ENCODE results near the gene CCDC73. TPM values are rescaled to one million over a fixed set of nuclear protein-coding genes. Genes with fewer than 3 reads are reported as not detected.
A peak's percentile ranks its signal among the peaks of the same experiment; 100 is the strongest.
"Not testable (repeated sequence)": the region's sequence is repeated elsewhere in the genome, so short reads cannot be mapped to it uniquely, and the experiment has no call there.

The CCDC73 gene
- total and polyA plus RNA-seq, 4 donors: 0.02 to 0.50 (median 0.33) TPM

DNA sequence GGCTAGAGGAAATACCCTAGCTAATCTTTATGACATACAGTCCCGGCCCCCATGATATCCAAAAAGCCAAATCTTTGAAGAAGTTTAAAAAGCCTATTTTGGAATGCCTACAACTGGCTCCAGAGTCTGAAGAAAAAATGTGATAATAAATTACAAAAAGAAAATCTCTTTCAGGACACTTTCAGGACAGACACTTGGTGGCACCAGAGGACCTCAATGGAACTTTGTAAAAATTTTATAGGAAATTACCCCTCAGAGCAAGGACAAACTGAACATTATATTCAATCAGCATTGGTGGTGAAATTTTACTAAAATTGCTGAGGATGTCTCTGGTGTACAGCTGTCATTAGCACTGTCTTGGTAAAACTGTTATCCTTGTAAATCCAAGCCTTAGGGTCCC is 81.0 kb downstream of the CCDC73 start:
- Histone ChIP-seq H3K9me3 (ENCODE audit: control insufficient read depth in 4 of 4, low read length in 3 of 4) (no peaks in the 10 kb centered on the region), H3K9ac (ENCODE audit: low read depth in 1 of 2, low read length in 2 of 2) (no peak overlapping the region), H3K36me3 (ENCODE audit: control insufficient read depth in 4 of 4, insufficient read depth in 3 of 4, low read depth in 1 of 4, low read length in 3 of 4) (no peaks in the 10 kb centered on the region), H3K27ac (ENCODE audit: low read depth in 1 of 2, low read length in 2 of 2) (no peak overlapping the region), H3K4me1 (ENCODE audit: control insufficient read depth in 4 of 4, insufficient read depth in 4 of 4, low read length in 3 of 4) (peaks cover 0 to 7% (median 1%) of the 10 kb centered on the region in 4 donors), H3K4me3 (ENCODE audit: low read depth in 1 of 3, low read length in 3 of 3) (no peak overlapping the region), H3K27me3 (ENCODE audit: control insufficient read depth in 4 of 4, insufficient read depth in 4 of 4, low read length in 3 of 4) (no peaks in the 10 kb centered on the region)
- 40% methylated on average over 1 of the region's 1 CpG for WGBS
- TF ChIP-seq, protein P1, sequence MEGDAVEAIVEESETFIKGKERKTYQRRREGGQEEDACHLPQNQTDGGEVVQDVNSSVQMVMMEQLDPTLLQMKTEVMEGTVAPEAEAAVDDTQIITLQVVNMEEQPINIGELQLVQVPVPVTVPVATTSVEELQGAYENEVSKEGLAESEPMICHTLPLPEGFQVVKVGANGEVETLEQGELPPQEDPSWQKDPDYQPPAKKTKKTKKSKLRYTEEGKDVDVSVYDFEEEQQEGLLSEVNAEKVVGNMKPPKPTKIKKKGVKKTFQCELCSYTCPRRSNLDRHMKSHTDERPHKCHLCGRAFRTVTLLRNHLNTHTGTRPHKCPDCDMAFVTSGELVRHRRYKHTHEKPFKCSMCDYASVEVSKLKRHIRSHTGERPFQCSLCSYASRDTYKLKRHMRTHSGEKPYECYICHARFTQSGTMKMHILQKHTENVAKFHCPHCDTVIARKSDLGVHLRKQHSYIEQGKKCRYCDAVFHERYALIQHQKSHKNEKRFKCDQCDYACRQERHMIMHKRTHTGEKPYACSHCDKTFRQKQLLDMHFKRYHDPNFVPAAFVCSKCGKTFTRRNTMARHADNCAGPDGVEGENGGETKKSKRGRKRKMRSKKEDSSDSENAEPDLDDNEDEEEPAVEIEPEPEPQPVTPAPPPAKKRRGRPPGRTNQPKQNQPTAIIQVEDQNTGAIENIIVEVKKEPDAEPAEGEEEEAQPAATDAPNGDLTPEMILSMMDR (IDR thresholded peaks at IDR 0.05; ENCODE audit: low read depth, low read length, missing input control): peak; percentile 31
- TF ChIP-seq RXRA (IDR thresholded peaks at IDR 0.05): no peak
- TF ChIP-seq JUND (IDR thresholded peaks at IDR 0.05): no peak
- TF ChIP-seq RAD21 (IDR thresholded peaks at IDR 0.05): peak; percentile 65 to 69
- no peak for DNase-seq (ENCODE audit: low spot score)

DNA sequence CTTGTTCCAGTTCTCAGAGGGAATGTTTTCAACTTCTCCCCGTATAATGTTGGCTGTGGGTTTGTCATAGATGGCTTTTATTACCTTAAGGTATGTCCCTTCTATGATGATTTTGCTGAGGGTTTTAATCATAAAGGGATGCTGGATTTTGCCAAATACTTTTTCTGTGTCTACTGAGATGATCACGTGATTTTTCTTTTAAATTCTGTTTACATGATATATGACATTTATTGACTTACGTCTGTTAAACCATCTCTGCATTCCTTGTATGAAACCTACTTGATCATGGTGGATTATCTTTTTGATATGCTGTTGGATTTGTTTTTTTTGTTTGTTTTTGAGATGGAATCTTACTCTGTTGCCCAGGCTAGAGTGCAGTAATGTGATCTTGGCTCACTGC is 85.5 kb downstream of the CCDC73 start:
- H3K9me3 ChIP-seq (ENCODE audit: control insufficient read depth in 4 of 4, low read length in 3 of 4): peaks cover 3 to 12% (median 8%) of the 10 kb centered on the region in 4 donors
- H3K27ac ChIP-seq (ENCODE audit: low read depth in 1 of 2, low read length in 2 of 2); H3K27me3 ChIP-seq (ENCODE audit: control insufficient read depth in 4 of 4, insufficient read depth in 4 of 4, low read length in 3 of 4); H3K4me1 ChIP-seq (ENCODE audit: control insufficient read depth in 4 of 4, insufficient read depth in 4 of 4, low read length in 3 of 4); H3K4me3 ChIP-seq (ENCODE audit: low read depth in 1 of 3, low read length in 3 of 3); DNase-seq (ENCODE audit: low spot score); H3K9ac ChIP-seq (ENCODE audit: low read depth in 1 of 2, low read length in 2 of 2); H3K36me3 ChIP-seq (ENCODE audit: control insufficient read depth in 4 of 4, insufficient read depth in 3 of 4, low read depth in 1 of 4, low read length in 3 of 4): not testable (repeated sequence)
- WGBS: 88% methylated on average over 3 of the region's 3 CpGs

DNA sequence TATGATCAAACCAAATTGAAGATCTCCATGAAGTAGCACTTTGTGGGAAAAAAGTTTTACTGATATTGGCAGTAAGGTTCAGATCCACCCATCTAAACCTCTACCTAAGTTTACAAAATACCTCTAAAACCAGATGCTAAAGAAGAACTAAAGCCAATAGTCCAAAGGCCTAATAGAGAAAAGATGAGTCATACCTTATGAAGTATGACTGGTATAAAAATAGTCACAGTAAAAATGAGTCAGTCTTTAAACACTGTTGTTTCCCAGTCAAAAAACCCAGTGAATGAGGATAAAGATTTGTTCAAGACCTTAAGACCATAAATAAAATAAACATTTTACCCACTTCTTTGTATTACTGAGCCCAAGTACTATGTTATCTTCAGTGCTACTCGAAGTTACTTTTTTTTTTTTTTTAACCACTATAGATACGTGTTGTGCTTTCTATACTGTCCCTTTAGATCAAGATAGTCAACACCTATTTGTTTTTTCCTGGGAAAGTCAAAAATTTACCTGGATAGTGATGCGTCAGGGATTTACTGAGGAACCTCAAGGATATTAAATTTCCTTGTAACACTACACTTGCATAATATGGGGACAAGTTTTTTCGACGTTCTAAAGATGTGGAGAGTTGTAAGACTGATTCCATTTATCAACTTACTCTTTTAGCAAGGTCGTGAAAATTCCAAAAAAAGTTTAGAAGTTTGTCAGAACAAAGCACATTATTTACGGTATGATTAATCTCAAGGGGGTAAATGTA is 87.3 kb downstream of the CCDC73 start:
- Histone ChIP-seq H3K27ac (ENCODE audit: low read depth in 1 of 2, low read length in 2 of 2) (no peak overlapping the region), H3K4me1 (ENCODE audit: control insufficient read depth in 4 of 4, insufficient read depth in 4 of 4, low read length in 3 of 4) (no peaks in the 10 kb centered on the region), H3K9me3 (ENCODE audit: control insufficient read depth in 4 of 4, low read length in 3 of 4) (peaks cover 3 to 12% (median 8%) of the 10 kb centered on the region in 4 donors), H3K9ac (ENCODE audit: low read depth in 1 of 2, low read length in 2 of 2) (no peak overlapping the region), H3K27me3 (ENCODE audit: control insufficient read depth in 4 of 4, insufficient read depth in 4 of 4, low read length in 3 of 4) (no peaks in the 10 kb centered on the region), H3K36me3 (ENCODE audit: control insufficient read depth in 4 of 4, insufficient read depth in 3 of 4, low read depth in 1 of 4, low read length in 3 of 4) (no peaks in the 10 kb centered on the region), H3K4me3 (ENCODE audit: low read depth in 1 of 3, low read length in 3 of 3) (no peak overlapping the region)
- no peak for DNase-seq (ENCODE audit: low spot score)
- 73% methylated on average over 7 of the region's 7 CpGs for WGBS
- TF ChIP-seq RAD21 (IDR thresholded peaks at IDR 0.05) (no peak), JUND (IDR thresholded peaks at IDR 0.05) (peak; percentile 58 to 74), HNF4A (conservative IDR thresholded peaks at IDR 0.05) (peak; percentile 41 to 63)

DNA sequence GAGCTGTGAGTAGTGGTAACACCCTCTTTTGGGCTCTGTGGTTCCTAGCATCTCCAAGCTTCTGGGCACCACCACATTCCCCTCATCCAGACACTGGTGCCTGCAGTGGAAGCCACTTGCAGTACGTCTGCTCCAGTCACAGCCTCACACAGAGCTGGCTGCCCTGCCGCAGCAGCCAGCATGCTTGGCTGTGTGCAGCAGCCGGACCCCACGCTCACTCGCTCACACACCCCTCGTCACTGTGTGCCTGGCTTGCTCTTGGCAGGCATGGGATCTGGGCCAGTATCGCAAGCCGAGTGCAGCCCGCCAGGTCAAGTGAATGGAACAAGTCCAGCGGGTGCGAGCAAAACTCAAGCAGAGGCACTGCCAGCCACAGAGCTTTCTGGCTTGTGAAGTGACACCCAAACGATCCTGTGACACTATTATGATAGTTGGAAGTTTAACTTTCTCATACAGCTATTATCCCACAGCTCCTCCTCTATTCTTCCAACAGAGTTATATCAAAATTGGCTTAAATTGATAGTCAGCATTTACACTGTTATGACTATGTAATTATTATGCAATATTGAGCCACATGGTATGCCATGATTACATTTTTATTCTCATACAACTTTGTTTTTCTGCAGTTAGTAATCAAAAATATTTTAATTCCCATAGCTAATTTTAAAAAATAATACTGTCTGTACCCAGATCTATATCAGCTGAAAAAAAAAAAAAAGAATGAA is 89.0 kb downstream of the CCDC73 start:
- H3K36me3 ChIP-seq (ENCODE audit: control insufficient read depth in 4 of 4, insufficient read depth in 3 of 4, low read depth in 1 of 4, low read length in 3 of 4): no peaks in the 10 kb centered on the region
- H3K4me1 ChIP-seq (ENCODE audit: control insufficient read depth in 4 of 4, insufficient read depth in 4 of 4, low read length in 3 of 4): no peaks in the 10 kb centered on the region
- no peak overlapping the region for H3K9ac ChIP-seq (ENCODE audit: low read depth in 1 of 2, low read length in 2 of 2)
- DNase-seq (ENCODE audit: low spot score): no peak
- no peaks in the 10 kb centered on the region for H3K27me3 ChIP-seq (ENCODE audit: control insufficient read depth in 4 of 4, insufficient read depth in 4 of 4, low read length in 3 of 4)
- H3K4me3 ChIP-seq (ENCODE audit: low read depth in 1 of 3, low read length in 3 of 3): peak overlapping the region in 1 of 3 donors; percentile 24
- peaks cover 3 to 12% (median 8%) of the 10 kb centered on the region in 4 donors for H3K9me3 ChIP-seq (ENCODE audit: control insufficient read depth in 4 of 4, low read length in 3 of 4)
- WGBS: 95% methylated on average over 12 of the region's 12 CpGs
- TF ChIP-seq, protein P1 (IDR thresholded peaks at IDR 0.05; ENCODE audit: low read depth, low read length, missing input control): no peak
- no peak for TF ChIP-seq RAD21 (IDR thresholded peaks at IDR 0.05)
- TF ChIP-seq, protein P2, sequence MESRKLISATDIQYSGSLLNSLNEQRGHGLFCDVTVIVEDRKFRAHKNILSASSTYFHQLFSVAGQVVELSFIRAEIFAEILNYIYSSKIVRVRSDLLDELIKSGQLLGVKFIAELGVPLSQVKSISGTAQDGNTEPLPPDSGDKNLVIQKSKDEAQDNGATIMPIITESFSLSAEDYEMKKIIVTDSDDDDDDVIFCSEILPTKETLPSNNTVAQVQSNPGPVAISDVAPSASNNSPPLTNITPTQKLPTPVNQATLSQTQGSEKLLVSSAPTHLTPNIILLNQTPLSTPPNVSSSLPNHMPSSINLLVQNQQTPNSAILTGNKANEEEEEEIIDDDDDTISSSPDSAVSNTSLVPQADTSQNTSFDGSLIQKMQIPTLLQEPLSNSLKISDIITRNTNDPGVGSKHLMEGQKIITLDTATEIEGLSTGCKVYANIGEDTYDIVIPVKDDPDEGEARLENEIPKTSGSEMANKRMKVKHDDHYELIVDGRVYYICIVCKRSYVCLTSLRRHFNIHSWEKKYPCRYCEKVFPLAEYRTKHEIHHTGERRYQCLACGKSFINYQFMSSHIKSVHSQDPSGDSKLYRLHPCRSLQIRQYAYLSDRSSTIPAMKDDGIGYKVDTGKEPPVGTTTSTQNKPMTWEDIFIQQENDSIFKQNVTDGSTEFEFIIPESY (IDR thresholded peaks at IDR 0.05): no peak
- H3K27ac ChIP-seq (ENCODE audit: low read depth in 1 of 2, low read length in 2 of 2): no peak overlapping the region
